OCI-LY3 (cell line): ENCODE results near the gene KCTD2.

Experiments
- CTCF ChIP-seq: fragments of 200-600, 300-600 bp; sonication (generic); IDR thresholded peaks from 2 replicates; pipeline ENCODE4 v1.5.1; 2014; ENCODE audit warnings: antibody characterized with exemption, low read length, low read depth
- EZH2phosphoT487 ChIP-seq: fragments of 200-600 bp; shearing (Covaris generic); IDR thresholded peaks from 2 replicates; pipeline ENCODE4 v1.6.1; 2018; ENCODE audit warnings: antibody characterized with exemption, mixed run types, low read depth

- TF ChIP-seq CTCF (no peak), EZH2phosphoT487 (no peak)
Observed at GRCh38 chr17:75088465-75089417, 41.7 kb downstream of the KCTD2 start.
